HL-60 (cell line): Measurements from ENCODE around the gene GMDS.

Source experiments
- DNase-seq, 2 experiments: peaks; one replicate each; pipeline ENCODE4 v3.0.0-alpha.2; 2010 to 2020; ENCODE audit warnings: low read depth in 1 of 2, low spot score in 1 of 2
- H3K27ac ChIP-seq: fragments of 250-450 bp; sonication (Bioruptor Pico); replicated peaks from 2 replicates; pipeline ENCODE4 v1.5.1; 2020; ENCODE audit warnings: mild to moderate bottlenecking, moderate library complexity
- H3K27me3 ChIP-seq: fragments of 250-450 bp; sonication (Bioruptor Pico); 2 replicates; pipeline ENCODE4 v1.5.1; 2021; ENCODE audit warnings: mild to moderate bottlenecking, moderate library complexity; ENCODE audit not compliant: insufficient read depth, poor library complexity, severe bottlenecking
- H3K4me3 ChIP-seq: replicated peaks from 2 replicates; pipeline ENCODE4 v1.5.1; 2011; ENCODE audit warnings: mild to moderate bottlenecking, control low read depth, low read length; ENCODE audit not compliant: insufficient read depth
- CTCF ChIP-seq: IDR thresholded peaks from one replicate; pipeline ENCODE4 v1.5.1; 2011; ENCODE audit warnings: low read length, control low read depth, inconsistent platforms; ENCODE audit not compliant: insufficient read depth
- GABPA ChIP-seq: IDR thresholded peaks from 2 replicates; pipeline ENCODE4 v1.6.1; 2012; ENCODE audit warnings: low read depth
- POLR2AphosphoS5 ChIP-seq: IDR thresholded peaks from 2 replicates; pipeline ENCODE4 v1.6.1; 2012; ENCODE audit warnings: low read depth
- REST ChIP-seq: IDR thresholded peaks from 2 replicates; pipeline ENCODE4 v1.6.1; 2012; ENCODE audit warnings: low read depth; ENCODE audit not compliant: insufficient replicate concordance
- SPI1 ChIP-seq: IDR thresholded peaks from 2 replicates; pipeline ENCODE4 v1.6.1; 2012; ENCODE audit warnings: low read depth, mild to moderate bottlenecking, borderline replicate concordance

The GMDS gene

GRCh38 chr6:1599469-1599868 lies 645.9 kb downstream of the GMDS start:
- Histone ChIP-seq H3K27me3 (peaks cover 68% of the 10 kb centered on the region), H3K4me3 (no peak overlapping the region), H3K27ac (no peak overlapping the region)
- TF ChIP-seq CTCF (no peak), REST (no peak), GABPA (no peak)
- no peak for DNase-seq

DNA sequence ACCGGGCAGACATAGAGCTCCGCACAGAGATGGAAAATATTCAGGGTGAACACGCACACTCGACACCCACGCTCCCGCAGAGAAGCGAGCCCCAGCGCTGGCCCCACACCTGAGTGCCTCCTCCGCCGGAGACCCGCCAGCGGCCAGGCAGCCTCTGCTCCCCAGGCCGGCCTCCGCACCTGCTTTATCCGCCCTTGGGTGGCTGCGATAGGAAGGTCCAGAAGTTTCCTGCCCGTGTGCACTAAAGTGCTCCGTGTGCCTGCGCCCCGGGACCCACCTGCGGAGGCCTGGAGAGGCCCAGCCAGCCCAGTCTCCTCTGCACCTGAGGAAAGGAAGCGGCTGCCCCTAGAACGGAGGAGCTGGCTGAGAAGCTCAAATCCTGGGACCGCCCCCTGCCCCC lies 646.5 kb downstream of the GMDS start:
- Histone ChIP-seq H3K4me3 (no peak overlapping the region), H3K27me3 (peaks cover 70% of the 10 kb centered on the region), H3K27ac (no peak overlapping the region)
- no peak for DNase-seq
- TF ChIP-seq GABPA (no peak), POLR2AphosphoS5 (no peak), CTCF (no peak), REST (no peak), SPI1 (no peak)

DNA sequence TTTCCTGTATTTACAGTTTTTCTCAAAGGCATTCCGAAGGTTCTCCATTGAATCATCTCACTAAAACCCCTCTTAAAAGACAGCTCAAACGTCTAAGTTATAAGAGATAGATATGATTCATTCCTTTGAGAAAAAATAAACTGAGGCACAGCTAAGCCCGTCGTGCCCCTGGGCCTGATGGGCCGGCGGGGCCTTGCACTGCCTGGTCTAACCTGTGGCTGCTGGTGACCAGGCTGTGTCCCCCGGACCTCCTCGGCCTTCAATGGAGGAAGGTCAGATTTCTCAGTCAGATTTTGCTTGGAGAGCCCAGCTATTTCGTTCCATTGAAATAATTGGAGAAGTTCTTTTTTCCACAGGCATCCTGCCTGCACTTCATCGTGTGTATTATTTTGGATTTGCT lies 647.0 kb downstream of the GMDS start:
- DNase-seq = no peak
- Histone ChIP-seq H3K27ac (no peak overlapping the region), H3K4me3 (no peak overlapping the region), H3K27me3 (peaks cover 70% of the 10 kb centered on the region)
- TF ChIP-seq SPI1 (no peak), POLR2AphosphoS5 (no peak), GABPA (no peak), CTCF (no peak), REST (no peak)
